Neural progenitor cell (in vitro differentiated cells): ENCODE data around the gene MYO1B.

Experiments
- EZH2 ChIP-seq: fragments of 200-600 bp; sonication (generic); IDR thresholded peaks from 2 replicates; pipeline ENCODE4 v1.6.1; 2017; ENCODE audit warnings: antibody characterized with exemption, mild to moderate bottlenecking, moderate library complexity
- TF ChIP-seq, protein P1 (sequence below): fragments of 200-600 bp; sonication (generic); IDR thresholded peaks from 2 replicates; pipeline ENCODE4 v1.5.1; 2017; ENCODE audit warnings: antibody characterized with exemption, mild to moderate bottlenecking

DNA sequence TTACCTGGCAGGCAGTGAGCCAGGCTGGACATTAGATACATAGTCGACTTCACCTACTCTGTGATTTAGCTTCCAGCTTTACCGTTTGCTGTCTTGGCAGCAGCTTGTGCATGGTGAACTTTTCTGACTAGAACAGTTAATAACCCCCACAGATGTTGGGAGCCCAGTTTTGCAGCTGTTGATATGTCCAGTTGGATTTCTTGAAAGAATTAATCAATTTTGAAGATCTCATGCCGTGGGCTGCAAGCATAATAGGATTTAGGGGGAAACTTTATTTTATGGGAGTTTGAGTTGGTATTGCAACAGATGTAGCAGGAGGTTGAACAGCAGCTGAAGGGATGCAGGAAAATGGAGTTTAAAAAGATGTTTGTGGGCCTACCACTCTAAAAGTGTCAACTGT lies 13.8 kb downstream of the MYO1B start:
- TF ChIP-seq, protein P1, sequence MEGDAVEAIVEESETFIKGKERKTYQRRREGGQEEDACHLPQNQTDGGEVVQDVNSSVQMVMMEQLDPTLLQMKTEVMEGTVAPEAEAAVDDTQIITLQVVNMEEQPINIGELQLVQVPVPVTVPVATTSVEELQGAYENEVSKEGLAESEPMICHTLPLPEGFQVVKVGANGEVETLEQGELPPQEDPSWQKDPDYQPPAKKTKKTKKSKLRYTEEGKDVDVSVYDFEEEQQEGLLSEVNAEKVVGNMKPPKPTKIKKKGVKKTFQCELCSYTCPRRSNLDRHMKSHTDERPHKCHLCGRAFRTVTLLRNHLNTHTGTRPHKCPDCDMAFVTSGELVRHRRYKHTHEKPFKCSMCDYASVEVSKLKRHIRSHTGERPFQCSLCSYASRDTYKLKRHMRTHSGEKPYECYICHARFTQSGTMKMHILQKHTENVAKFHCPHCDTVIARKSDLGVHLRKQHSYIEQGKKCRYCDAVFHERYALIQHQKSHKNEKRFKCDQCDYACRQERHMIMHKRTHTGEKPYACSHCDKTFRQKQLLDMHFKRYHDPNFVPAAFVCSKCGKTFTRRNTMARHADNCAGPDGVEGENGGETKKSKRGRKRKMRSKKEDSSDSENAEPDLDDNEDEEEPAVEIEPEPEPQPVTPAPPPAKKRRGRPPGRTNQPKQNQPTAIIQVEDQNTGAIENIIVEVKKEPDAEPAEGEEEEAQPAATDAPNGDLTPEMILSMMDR: no peak
- no peak for TF ChIP-seq EZH2
